ENCODE measurements around the gene PTPRG. TPM values are rescaled to one million over a fixed set of nuclear protein-coding genes. Genes with fewer than 3 reads are reported as not detected.

PTPRG gene
- total RNA-seq, 1 donor from 2014 or later = 4.2 TPM

- Mint-ChIP-seq H3K4me1 (no peaks in the 10 kb centered on the region), H3K27me3 (no peaks in the 10 kb centered on the region), H3K4me3 (no peak overlapping the region), H3K36me3 (ENCODE audit: low read depth) (no peaks in the 10 kb centered on the region), H3K9me3 (no peaks in the 10 kb centered on the region), H3K27ac (no peak overlapping the region)
- intact Hi-C loops (cut with micrococcal nuclease) = no loop called here
- no peak for DNase-seq
Observed at GRCh38 chr3:61869371-61869770, 308.0 kb downstream of the PTPRG start.

GRCh38 chr3:61871644-61872043 lies 310.3 kb downstream of the PTPRG start:
- no peak overlapping the region for H3K27ac Mint-ChIP-seq
- no peaks in the 10 kb centered on the region for H3K9me3 Mint-ChIP-seq
- intact Hi-C loops (cut with micrococcal nuclease) = no loop called here
- H3K36me3 Mint-ChIP-seq (ENCODE audit: low read depth) = no peaks in the 10 kb centered on the region
- no peaks in the 10 kb centered on the region for H3K27me3 Mint-ChIP-seq
- H3K4me3 Mint-ChIP-seq = no peak overlapping the region
- no peak for DNase-seq
- H3K4me1 Mint-ChIP-seq = no peaks in the 10 kb centered on the region

DNA sequence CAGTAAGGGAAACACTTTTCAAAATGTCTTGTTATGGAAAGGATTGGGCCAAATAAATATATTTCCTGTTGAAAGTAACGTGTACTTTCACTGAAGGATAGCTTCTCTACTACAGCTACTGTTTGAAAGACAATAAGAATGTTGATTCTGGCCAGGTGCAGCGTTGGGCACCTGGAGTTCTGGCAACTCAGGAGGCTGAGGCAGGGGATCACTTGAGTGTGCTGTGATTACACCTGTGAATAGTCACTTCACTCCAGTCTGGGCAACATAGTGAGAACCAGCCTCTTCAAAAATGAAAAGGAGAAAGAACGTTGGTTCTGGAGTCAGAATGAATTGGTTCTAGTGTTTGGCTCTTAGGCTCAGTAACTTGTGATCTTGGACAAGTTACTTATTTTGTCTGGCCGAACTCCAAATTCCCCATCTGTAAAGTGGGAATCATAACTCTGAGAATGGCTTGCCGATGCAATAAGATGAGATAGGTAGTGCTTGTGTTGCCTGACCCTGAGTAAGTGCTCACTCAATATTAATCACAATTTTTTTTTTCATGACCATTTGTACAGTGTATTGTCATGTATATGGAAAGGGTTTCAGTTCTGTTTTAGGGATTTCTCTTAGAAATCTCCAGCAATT lies 310.8 kb downstream of the PTPRG start:
- Mint-ChIP-seq H3K9me3 (no peaks in the 10 kb centered on the region), H3K36me3 (ENCODE audit: low read depth) (no peaks in the 10 kb centered on the region), H3K4me1 (no peaks in the 10 kb centered on the region), H3K27me3 (no peaks in the 10 kb centered on the region), H3K4me3 (no peak overlapping the region), H3K27ac (no peak overlapping the region)
- intact Hi-C loops (cut with micrococcal nuclease) = no loop called here
- DNase-seq = no peak

GRCh38 chr3:61875046-61875844 lies 313.9 kb downstream of the PTPRG start:
- no peaks in the 10 kb centered on the region for H3K36me3 Mint-ChIP-seq (ENCODE audit: low read depth)
- no peaks in the 10 kb centered on the region for H3K9me3 Mint-ChIP-seq
- intact Hi-C loops (cut with micrococcal nuclease) = no loop called here
- H3K4me1 Mint-ChIP-seq = no peaks in the 10 kb centered on the region
- H3K27me3 Mint-ChIP-seq = peaks cover 4% of the 10 kb centered on the region
- H3K4me3 Mint-ChIP-seq = no peak overlapping the region
- no peak overlapping the region for H3K27ac Mint-ChIP-seq
- DNase-seq = no peak

DNA sequence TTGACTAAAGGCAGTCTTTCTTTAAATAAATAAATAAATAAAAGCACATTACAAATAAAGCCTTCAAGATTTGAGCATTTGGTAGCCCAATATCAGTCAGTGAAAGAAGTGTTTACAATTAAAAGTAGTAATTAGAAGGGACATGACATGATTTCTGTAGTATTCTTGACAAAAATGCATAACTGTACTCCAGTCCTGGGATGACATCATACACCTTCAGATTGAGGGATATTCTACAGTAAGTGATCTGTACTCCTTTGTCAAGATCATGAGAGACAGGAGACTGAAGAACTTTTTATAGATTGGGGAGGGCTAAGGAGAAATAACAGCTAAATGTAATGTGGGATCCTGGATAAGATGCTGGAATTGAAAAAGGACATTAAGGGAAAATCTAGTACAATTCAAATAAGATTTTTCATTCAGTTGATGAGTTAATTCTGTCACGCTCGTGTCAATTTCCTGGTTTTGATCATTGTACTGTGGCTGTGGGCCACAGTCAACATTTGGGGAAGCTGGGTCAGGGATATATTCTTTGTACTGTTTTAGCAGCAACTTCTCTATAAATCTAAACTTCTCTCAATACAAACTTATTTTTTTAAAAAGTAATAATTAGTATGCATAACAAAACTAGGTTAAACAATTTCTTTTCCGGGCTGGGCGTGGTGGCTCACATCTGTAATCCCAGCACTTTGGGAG lies 314.8 kb downstream of the PTPRG start:
- H3K4me3 Mint-ChIP-seq = no peak overlapping the region
- no peaks in the 10 kb centered on the region for H3K4me1 Mint-ChIP-seq
- no peaks in the 10 kb centered on the region for H3K36me3 Mint-ChIP-seq (ENCODE audit: low read depth)
- intact Hi-C loops (cut with micrococcal nuclease) = no loop called here
- H3K27me3 Mint-ChIP-seq = peaks cover 4% of the 10 kb centered on the region
- no peak overlapping the region for H3K27ac Mint-ChIP-seq
- no peaks in the 10 kb centered on the region for H3K9me3 Mint-ChIP-seq
- no peak for DNase-seq

DNA sequence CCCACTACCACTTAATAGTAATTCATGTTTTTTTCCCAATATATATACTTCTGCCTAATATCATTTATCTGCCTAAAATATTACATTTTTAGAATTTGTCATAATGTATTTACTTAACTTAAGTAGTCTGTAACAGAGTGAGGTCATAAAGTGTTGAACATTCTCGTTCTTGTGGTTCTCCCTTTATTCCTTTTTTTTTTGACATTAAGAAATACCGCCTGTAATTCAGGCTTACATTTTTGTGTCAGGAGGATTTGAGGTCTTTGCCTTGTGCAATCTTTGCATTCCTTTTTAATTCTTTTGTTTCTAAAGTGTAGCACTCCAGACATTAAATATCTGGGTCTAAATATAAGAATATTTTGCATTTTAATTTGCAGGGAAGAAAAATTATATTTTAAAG lies 315.4 kb downstream of the PTPRG start:
- Mint-ChIP-seq H3K4me1 (no peaks in the 10 kb centered on the region), H3K27ac (no peak overlapping the region), H3K27me3 (peaks cover 4% of the 10 kb centered on the region)

GRCh38 chr3:61877359-61878138 lies 316.2 kb downstream of the PTPRG start:
- Mint-ChIP-seq H3K36me3 (ENCODE audit: low read depth) (no peaks in the 10 kb centered on the region), H3K4me1 (no peaks in the 10 kb centered on the region), H3K27me3 (peaks cover 4% of the 10 kb centered on the region), H3K9me3 (no peaks in the 10 kb centered on the region), H3K4me3 (no peak overlapping the region), H3K27ac (no peak overlapping the region)
- intact Hi-C loops (cut with micrococcal nuclease) = no loop called here
- DNase-seq = no peak

More for the DNA sequence above, 315.4 kb downstream of the PTPRG start:
- H3K4me3 Mint-ChIP-seq = no peak overlapping the region
- intact Hi-C loops (cut with micrococcal nuclease) = no loop called here
- H3K36me3 Mint-ChIP-seq (ENCODE audit: low read depth) = no peaks in the 10 kb centered on the region
- H3K9me3 Mint-ChIP-seq = no peaks in the 10 kb centered on the region
- no peak for DNase-seq

DNA sequence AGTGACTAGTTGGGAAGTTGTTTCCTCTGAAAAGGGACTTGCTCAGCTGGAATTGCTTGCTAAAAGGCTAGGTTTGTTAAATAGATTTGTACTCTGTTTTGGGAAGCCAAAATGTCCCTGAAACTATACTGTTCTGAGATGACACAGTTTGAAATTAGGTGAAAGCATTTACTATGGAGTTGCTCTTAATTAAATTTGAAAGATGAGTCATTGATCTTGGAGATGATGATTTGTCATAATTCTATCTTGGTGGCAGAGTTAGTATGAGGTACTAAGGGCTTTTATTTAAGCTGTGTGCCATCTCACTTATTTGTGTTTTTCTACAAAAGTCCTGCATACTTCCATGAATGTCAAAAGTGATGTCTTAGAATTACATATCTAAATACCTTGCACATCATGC lies 320.9 kb downstream of the PTPRG start:
- Mint-ChIP-seq H3K4me3 (no peak overlapping the region), H3K27me3 (peaks cover 4% of the 10 kb centered on the region), H3K36me3 (ENCODE audit: low read depth) (no peaks in the 10 kb centered on the region), H3K4me1 (no peaks in the 10 kb centered on the region), H3K9me3 (no peaks in the 10 kb centered on the region), H3K27ac (no peak overlapping the region)
- DNase-seq = no peak
- intact Hi-C loops (cut with micrococcal nuclease) = no loop called here

GRCh38 chr3:61884794-61885193 lies 323.4 kb downstream of the PTPRG start:
- Mint-ChIP-seq H3K27ac (no peak overlapping the region), H3K36me3 (ENCODE audit: low read depth) (no peaks in the 10 kb centered on the region), H3K9me3 (no peaks in the 10 kb centered on the region), H3K4me3 (no peak overlapping the region), H3K27me3 (no peaks in the 10 kb centered on the region), H3K4me1 (no peaks in the 10 kb centered on the region)
- no peak for DNase-seq
- intact Hi-C loops (cut with micrococcal nuclease) = no loop called here

GRCh38 chr3:61885414-61885813 lies 324.0 kb downstream of the PTPRG start:
- Mint-ChIP-seq H3K9me3 (no peaks in the 10 kb centered on the region), H3K4me3 (no peak overlapping the region), H3K4me1 (no peaks in the 10 kb centered on the region), H3K27me3 (no peaks in the 10 kb centered on the region), H3K27ac (no peak overlapping the region), H3K36me3 (ENCODE audit: low read depth) (no peaks in the 10 kb centered on the region)
- DNase-seq = no peak
- intact Hi-C loops (cut with micrococcal nuclease) = no loop called here

DNA sequence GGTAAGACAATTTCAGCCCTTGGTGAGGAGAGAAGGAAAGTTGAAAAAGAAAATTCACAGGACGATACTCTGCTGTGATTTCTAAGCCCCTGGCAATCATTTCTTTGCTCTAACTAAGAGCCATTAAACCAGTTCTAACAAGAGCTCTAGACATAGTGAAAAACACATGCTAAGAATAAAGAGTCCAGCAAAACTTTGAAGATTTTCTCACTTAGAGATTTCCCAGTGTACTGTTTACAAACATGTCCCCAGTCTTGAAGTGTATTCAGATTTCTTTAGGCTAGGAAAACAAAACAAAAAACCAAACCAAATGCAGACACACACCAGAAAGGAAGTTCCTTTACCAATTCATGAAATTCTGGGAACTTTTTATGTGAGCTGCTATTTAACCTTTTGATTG lies 325.8 kb downstream of the PTPRG start:
- Mint-ChIP-seq H3K4me3 (no peak overlapping the region), H3K9me3 (no peaks in the 10 kb centered on the region), H3K36me3 (ENCODE audit: low read depth) (no peaks in the 10 kb centered on the region), H3K27me3 (no peaks in the 10 kb centered on the region), H3K27ac (no peak overlapping the region), H3K4me1 (no peaks in the 10 kb centered on the region)
- intact Hi-C loops (cut with micrococcal nuclease) = no loop called here
- DNase-seq = no peak

- Mint-ChIP-seq H3K27ac (no peak overlapping the region), H3K9me3 (no peaks in the 10 kb centered on the region), H3K36me3 (ENCODE audit: low read depth) (no peaks in the 10 kb centered on the region), H3K4me3 (no peak overlapping the region), H3K4me1 (no peaks in the 10 kb centered on the region), H3K27me3 (peaks cover 5% of the 10 kb centered on the region)
- no peak for DNase-seq
- intact Hi-C loops (cut with micrococcal nuclease) = no loop called here
Observed at GRCh38 chr3:61889259-61889658, 327.9 kb downstream of the PTPRG start.

GRCh38 chr3:61890167-61890566 lies 328.8 kb downstream of the PTPRG start:
- Mint-ChIP-seq H3K4me1 (peaks cover 5% of the 10 kb centered on the region), H3K9me3 (no peaks in the 10 kb centered on the region), H3K4me3 (no peak overlapping the region), H3K36me3 (ENCODE audit: low read depth) (no peaks in the 10 kb centered on the region), H3K27ac (no peak overlapping the region), H3K27me3 (peaks cover 7% of the 10 kb centered on the region)
- DNase-seq = no peak
- intact Hi-C loops (cut with micrococcal nuclease) = no loop called here

DNA sequence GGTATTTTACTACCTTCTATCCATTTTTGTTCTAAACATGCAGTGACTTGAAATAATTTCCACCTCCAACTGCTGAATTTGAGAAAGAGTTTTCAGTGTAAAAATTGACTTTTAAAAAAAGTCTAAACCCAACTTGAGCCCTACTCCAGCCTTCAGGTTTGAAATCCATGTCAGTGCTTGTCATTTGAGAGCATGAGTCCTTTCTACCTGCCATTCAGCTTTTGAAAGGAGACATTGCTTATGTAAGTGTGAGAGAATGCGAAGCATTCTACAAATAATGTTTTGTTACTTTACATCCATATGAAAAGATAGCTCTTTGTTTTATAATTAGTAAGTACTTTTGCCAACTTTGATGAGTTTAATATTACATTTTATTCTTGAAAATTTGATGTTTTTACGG lies 329.2 kb downstream of the PTPRG start:
- Mint-ChIP-seq H3K27me3 (peaks cover 7% of the 10 kb centered on the region), H3K27ac (no peak overlapping the region), H3K4me1 (peaks cover 9% of the 10 kb centered on the region), H3K36me3 (ENCODE audit: low read depth) (no peaks in the 10 kb centered on the region), H3K4me3 (no peak overlapping the region), H3K9me3 (no peaks in the 10 kb centered on the region)
- DNase-seq = no peak
- intact Hi-C loops (cut with micrococcal nuclease) = no loop called here

Measured in activated CD4-positive, alpha-beta T cell treated with anti-CD3 and anti-CD28 coated beads, Interleukin-2, amount 10 ng/mL, durations not matched to agents 24 days and 14 days (primary cell).